22Rv1 (cell line): ENCODE results near the gene ZNF136.

Source experiments
- H3K27ac ChIP-seq: fragments of 450-650 bp; 2 replicates; pipeline ENCODE4 v1.5.1; 2017
- ZFX ChIP-seq: fragments of 450-650 bp; IDR thresholded peaks from 2 replicates; pipeline ENCODE4 v1.6.1; 2017; ENCODE audit warnings: antibody characterized with exemption, borderline replicate concordance
- TF ChIP-seq, protein P1 (sequence below): fragments of 450-650 bp; IDR thresholded peaks from 2 replicates; pipeline ENCODE4 v1.5.1; 2017; ENCODE audit warnings: mild to moderate bottlenecking

Gene ZNF136

GRCh38 chr19:12222980-12223630 lies 60.2 kb downstream of the ZNF136 start:
- H3K27ac ChIP-seq: no peak overlapping the region
- TF ChIP-seq, protein P1, sequence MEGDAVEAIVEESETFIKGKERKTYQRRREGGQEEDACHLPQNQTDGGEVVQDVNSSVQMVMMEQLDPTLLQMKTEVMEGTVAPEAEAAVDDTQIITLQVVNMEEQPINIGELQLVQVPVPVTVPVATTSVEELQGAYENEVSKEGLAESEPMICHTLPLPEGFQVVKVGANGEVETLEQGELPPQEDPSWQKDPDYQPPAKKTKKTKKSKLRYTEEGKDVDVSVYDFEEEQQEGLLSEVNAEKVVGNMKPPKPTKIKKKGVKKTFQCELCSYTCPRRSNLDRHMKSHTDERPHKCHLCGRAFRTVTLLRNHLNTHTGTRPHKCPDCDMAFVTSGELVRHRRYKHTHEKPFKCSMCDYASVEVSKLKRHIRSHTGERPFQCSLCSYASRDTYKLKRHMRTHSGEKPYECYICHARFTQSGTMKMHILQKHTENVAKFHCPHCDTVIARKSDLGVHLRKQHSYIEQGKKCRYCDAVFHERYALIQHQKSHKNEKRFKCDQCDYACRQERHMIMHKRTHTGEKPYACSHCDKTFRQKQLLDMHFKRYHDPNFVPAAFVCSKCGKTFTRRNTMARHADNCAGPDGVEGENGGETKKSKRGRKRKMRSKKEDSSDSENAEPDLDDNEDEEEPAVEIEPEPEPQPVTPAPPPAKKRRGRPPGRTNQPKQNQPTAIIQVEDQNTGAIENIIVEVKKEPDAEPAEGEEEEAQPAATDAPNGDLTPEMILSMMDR: no peak
- TF ChIP-seq ZFX: no peak

DNA sequence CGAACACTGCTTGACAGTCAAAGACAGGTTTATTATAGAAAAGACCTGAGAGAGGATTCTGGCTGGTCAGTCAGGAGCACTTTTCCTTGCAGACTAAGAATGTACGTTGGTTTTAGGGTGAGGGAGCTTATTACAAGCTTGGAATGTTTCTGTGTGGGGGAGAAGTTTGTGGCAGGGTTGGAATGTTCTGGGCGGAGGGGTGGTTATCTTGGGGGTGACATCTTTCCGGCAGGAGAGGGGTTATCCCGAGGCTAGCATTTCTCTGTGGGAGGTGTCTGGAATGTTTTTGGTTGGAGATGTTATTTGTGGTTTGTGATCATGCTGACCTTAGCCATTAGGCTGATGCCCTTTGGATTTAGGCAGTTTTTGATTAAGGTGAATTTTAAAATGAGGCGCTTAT lies 61.8 kb downstream of the ZNF136 start:
- H3K27ac ChIP-seq: no peak overlapping the region
- TF ChIP-seq, protein P1: no peak
- no peak for TF ChIP-seq ZFX

GRCh38 chr19:12229990-12230389 lies 67.1 kb downstream of the ZNF136 start:
- H3K27ac ChIP-seq: no peak overlapping the region
- TF ChIP-seq, protein P1: no peak
- no peak for TF ChIP-seq ZFX

DNA sequence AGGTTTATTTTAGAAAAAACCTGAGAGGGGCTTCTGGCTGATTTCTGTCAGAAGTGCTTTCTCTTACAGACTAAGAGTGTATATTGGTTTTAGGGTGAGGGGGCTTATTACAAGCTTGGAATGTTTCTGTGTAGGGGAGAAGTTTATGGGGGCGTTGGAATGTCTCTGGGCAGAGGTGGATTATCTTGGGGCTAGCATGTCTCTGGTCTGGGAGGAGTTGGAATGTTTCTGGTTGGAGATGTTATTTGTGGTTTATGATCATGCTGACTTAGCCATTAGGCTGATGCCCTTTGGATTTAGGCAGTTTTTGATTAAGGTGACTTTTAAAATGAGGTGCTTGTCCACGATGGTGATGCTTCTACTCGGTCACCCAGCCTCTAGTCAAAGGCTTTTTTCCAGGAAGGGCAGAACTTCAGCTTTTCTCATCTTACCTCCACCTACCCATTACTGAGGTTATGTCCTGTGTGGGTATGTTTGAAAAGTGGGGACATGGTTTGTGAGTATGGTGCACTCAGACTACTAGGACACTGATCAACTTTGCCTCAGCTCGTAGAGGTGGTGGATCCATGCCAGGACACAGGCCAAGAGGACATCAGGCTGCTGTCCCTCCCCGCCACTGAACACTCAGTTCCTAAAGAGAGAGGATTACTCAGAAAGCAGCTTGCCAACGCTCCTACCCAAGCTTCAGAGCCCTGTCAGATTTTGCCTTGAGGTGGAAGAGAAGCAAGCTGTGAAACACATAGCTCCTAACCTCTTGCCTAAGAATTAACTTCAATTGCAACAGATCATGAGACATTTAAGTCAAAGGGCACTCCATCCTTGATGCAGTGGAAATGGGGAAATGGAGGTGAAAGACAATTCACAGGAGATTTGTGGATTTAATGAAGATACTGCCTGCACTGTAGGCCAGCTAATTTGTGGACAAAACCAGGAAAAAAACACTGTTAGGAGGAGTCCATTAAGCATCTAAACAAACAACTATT lies 68.1 kb downstream of the ZNF136 start:
- no peak for TF ChIP-seq ZFX
- TF ChIP-seq, protein P1: no peak

GRCh38 chr19:12232961-12233360 lies 70.1 kb downstream of the ZNF136 start:
- no peak overlapping the region for H3K27ac ChIP-seq
- TF ChIP-seq, protein P1: no peak
- TF ChIP-seq ZFX: no peak

More for the DNA sequence above, 68.1 kb downstream of the ZNF136 start:
- H3K27ac ChIP-seq: no peak overlapping the region

GRCh38 chr19:12237143-12237839 lies 74.4 kb downstream of the ZNF136 start:
- no peak overlapping the region for H3K27ac ChIP-seq
- TF ChIP-seq, protein P1: no peak
- no peak for TF ChIP-seq ZFX
